ENCODE measurements around the gene PPP2R5C.

DNA sequence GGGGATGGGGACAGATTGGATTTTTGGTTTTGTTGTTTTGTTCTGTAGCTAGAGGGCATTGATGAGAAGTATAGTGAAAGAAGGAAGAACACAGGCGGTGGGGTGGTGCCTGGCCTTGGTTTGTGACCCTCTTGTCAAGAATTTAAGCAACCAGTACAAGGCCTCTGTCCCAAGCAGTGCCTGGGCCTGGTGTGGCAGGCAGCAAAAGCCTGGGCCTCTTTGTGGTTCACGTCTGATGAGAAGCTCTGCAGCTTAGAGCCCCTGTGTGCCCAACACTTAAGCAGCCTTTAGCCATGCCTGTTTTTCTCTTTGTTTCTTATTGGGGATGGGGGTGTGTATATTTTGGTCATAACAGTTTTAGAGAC, 98.0 kb downstream of the PPP2R5C start:
- TF ChIP-seq, protein P1, sequence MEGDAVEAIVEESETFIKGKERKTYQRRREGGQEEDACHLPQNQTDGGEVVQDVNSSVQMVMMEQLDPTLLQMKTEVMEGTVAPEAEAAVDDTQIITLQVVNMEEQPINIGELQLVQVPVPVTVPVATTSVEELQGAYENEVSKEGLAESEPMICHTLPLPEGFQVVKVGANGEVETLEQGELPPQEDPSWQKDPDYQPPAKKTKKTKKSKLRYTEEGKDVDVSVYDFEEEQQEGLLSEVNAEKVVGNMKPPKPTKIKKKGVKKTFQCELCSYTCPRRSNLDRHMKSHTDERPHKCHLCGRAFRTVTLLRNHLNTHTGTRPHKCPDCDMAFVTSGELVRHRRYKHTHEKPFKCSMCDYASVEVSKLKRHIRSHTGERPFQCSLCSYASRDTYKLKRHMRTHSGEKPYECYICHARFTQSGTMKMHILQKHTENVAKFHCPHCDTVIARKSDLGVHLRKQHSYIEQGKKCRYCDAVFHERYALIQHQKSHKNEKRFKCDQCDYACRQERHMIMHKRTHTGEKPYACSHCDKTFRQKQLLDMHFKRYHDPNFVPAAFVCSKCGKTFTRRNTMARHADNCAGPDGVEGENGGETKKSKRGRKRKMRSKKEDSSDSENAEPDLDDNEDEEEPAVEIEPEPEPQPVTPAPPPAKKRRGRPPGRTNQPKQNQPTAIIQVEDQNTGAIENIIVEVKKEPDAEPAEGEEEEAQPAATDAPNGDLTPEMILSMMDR (conservative IDR thresholded peaks at IDR 0.05 in 1 of 2, IDR thresholded peaks at IDR 0.05 in 1 of 2; ENCODE audit: extremely low read depth in 1 of 2, insufficient read depth in 1 of 2, low read depth in 1 of 2, low read length in 2 of 2): no peak
- TF ChIP-seq EZH2 (IDR thresholded peaks at IDR 0.05; ENCODE audit: borderline replicate concordance, low read length): no peak
